Muscle of leg (tissue), 11 donors: Measurements from ENCODE around the gene SEMA4G. TPM values are rescaled to one million over a fixed set of nuclear protein-coding genes. Genes with fewer than 3 reads are reported as not detected.

Experiments used
- DNase-seq: peaks from one replicate; pipeline ENCODE4 v3.0.0; 2013
- H3K27ac ChIP-seq: one replicate; pipeline ENCODE4 v1.5.1; 2013; ENCODE audit warnings: mild to moderate bottlenecking, low read length, control low read depth
- H3K27me3 ChIP-seq: one replicate; pipeline ENCODE4 v1.6.1; 2013; ENCODE audit warnings: low read length; ENCODE audit not compliant: control insufficient read depth, insufficient read depth
- H3K36me3 ChIP-seq: one replicate; pipeline ENCODE4 v1.6.1; 2013; ENCODE audit warnings: low read length; ENCODE audit not compliant: control insufficient read depth, insufficient read depth
- H3K4me1 ChIP-seq: one replicate; pipeline ENCODE4 v1.6.1; 2013; ENCODE audit warnings: low read length; ENCODE audit not compliant: control insufficient read depth, insufficient read depth
- H3K4me3 ChIP-seq: one replicate; pipeline ENCODE4 v1.5.1; 2013; ENCODE audit warnings: low read length, control low read depth
- H3K9me3 ChIP-seq: replicated peaks from 2 replicates; pipeline ENCODE4 v1.6.1; 2013; ENCODE audit warnings: low read depth, low read length; ENCODE audit not compliant: control insufficient read depth
- WGBS: methylation state at CpG from one replicate; pipeline ENCODE4 v1.1.5; 2013; ENCODE audit warnings: missing lambda C conversion rate; ENCODE audit not compliant: insufficient coverage; 5-methylcytosine and 5-hydroxymethylcytosine counted together
- polyA plus RNA-seq, 8 donors: library from polyadenylated mRNA; unstranded; fragments of 120-200 nt; gene quantifications; one replicate each; pipeline versions ENCODE4 v1.2.1 to v1.2.3, GENCODE V29; 2013; ENCODE audit warnings: inconsistent platforms in 1 of 8, low replicate concordance in 1 of 8; ENCODE audit not compliant: insufficient read length in 8 of 8, insufficient read depth in 1 of 8
- total RNA-seq: library from RNA; stranded (reverse); fragments of 120-200 nt; gene quantifications from one replicate; pipeline ENCODE4 v1.2.4, GENCODE V29; 2013

SEMA4G gene
- total and polyA plus RNA-seq, 9 donors = 1.2 to 12.9 (median 6.9) TPM

DNA sequence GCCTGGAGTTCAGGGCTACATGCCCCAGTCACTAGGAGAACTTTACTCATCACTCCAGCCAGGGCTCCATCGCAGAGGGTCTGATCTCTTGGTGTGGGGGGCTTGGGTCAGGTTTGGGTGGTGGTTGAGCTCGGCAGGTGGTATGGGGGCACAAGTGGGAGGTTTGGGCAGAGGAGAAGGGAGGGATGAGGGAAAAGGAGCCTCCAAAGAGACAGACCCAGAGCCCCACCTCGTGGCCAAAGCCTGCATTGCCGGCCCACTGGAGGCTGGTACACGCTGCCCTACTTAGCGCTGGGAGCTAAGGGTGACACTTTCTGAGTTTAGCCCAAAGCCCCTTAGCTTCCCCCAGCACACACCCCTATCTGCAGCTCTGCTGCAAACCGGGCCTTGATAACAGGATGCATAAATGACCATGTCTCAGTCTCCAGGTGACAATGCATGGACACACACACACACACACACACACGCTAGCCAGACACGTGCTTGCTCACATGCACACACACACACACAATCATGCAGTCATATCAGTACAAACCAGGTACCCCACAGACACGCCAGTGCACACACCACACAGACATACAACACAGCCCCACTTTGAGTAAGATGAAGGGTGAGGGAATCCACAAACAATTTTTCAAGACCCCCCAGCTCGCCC is 45.1 kb downstream of the SEMA4G start:
- no peak overlapping the region for H3K27ac ChIP-seq
- WGBS = 0% methylated on average over 6 of the region's 11 CpGs
- peak; percentile 74 for DNase-seq

DNA sequence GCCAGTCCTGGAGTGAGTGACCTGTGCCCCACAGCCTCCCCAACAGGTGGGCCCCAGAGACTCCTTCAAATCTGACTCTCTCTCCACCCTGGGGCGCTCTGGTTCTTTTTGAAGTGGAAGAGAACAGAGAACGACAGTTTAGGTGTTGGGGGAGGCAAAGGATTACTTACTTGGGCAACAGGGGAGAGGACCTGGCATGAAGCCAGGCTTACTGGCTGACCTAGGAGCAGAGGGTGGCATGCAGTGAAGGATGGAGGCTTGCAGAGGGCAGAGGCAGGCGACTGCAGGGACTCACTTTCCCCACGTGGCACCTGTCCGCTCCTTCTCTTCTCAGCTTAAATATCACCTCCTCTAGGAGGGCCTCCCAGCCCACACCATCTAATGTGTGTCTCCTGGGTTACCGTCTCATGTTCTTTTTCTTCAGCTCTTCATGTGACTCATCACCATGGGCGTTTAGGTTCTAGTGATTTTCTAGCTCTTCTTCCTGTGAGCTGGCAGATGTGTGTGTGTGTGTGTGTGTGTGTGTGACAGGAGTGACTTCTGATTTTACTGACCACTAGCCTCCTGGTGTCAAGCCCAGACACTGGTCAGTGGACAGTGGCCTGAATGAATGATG is 45.8 kb downstream of the SEMA4G start:
- no peak for DNase-seq
- no peak overlapping the region for H3K4me3 ChIP-seq

More for the DNA sequence above, 45.1 kb downstream of the SEMA4G start:
- no peaks in the 10 kb centered on the region for H3K36me3 ChIP-seq
- peaks cover 27% of the 10 kb centered on the region for H3K27me3 ChIP-seq
- no peaks in the 10 kb centered on the region for H3K9me3 ChIP-seq
- H3K4me3 ChIP-seq = no peak overlapping the region
- peaks cover 41% of the 10 kb centered on the region for H3K4me1 ChIP-seq

DNA sequence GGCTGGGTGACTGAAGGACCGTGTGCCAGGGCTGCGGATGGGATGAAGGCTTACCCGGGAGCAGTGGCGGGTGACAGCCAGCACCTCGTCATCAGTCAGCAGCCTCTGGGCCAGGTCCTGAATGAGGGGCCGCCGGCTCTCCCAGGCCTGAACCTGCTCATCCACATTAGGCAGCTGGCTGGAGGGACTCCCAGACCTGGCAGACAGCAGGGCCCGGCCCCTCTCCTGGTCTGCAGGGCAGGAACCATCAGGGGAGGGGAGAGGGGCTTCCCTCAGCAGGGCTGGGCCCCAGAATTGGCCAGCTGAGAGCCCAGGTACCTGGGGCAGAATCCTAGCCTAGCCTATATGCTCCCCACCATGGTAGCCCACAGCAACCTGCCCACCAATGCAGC is 46.3 kb downstream of the SEMA4G start:
- Histone ChIP-seq H3K36me3 (no peaks in the 10 kb centered on the region), H3K4me1 (peaks cover 41% of the 10 kb centered on the region), H3K27me3 (peaks cover 28% of the 10 kb centered on the region), H3K27ac (no peak overlapping the region), H3K9me3 (no peaks in the 10 kb centered on the region), H3K4me3 (no peak overlapping the region)
- WGBS = 76% methylated on average over 8 of the region's 8 CpGs
- DNase-seq = no peak

More for the DNA sequence above, 45.8 kb downstream of the SEMA4G start:
- Histone ChIP-seq H3K27ac (no peak overlapping the region), H3K27me3 (peaks cover 28% of the 10 kb centered on the region), H3K4me1 (peaks cover 41% of the 10 kb centered on the region), H3K36me3 (no peaks in the 10 kb centered on the region), H3K9me3 (no peaks in the 10 kb centered on the region)
- no CpG with 5 or more reads among the region's 7 CpGs for WGBS

DNA sequence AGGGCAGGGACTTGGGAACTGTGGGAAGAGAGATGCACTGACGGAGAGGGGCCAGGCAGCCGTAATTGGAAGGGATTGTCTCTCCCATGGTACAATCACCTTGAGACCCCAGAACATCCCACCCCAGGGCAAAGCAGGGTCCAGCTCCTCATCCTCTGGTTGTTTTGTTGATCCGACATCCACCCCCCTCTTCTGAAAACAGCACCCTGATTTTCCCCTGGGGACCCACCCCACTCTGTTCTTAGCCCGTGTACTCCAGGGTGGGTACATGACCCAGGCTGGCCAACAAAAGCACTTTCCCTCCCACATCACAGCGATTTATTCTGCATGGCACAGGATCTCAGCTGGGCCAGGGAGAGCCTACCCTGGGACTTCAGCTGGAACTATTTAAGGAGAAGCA is 47.5 kb downstream of the SEMA4G start:
- peaks cover 39% of the 10 kb centered on the region for H3K4me1 ChIP-seq
- DNase-seq = no peak
- peaks cover 28% of the 10 kb centered on the region for H3K27me3 ChIP-seq
- no peaks in the 10 kb centered on the region for H3K36me3 ChIP-seq
- WGBS = 68% methylated on average over 2 of the region's 5 CpGs
- H3K27ac ChIP-seq = no peak overlapping the region
- H3K4me3 ChIP-seq = no peak overlapping the region
- H3K9me3 ChIP-seq = no peaks in the 10 kb centered on the region

DNA sequence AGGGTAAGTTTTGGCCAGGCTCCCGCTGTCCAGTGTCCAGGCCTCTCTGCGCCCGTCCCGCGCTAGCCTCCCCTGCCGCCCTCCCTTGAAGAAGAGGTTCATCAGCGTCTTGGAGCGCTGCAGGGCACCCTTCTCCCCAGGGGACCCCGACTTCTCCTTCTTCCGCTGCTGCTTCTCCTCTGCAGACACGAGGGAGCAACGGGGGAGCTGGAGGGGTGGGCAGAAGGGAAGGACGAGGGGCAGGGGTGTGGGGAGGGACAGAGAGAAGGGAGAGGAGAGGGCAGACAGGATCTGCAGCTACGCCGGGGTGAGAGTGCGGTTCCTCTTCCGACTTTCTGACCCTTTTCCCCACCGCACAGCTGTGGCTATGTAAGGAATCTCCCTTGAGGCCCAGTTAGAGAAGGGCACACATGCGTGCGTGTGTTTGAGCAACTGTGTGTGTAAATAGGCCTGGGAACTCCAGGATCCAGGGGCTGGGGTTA is 48.9 kb downstream of the SEMA4G start:
- H3K36me3 ChIP-seq = no peaks in the 10 kb centered on the region
- no peak for DNase-seq
- H3K27me3 ChIP-seq = peaks cover 28% of the 10 kb centered on the region
- H3K4me1 ChIP-seq = peaks cover 26% of the 10 kb centered on the region
- no peak overlapping the region for H3K4me3 ChIP-seq
- H3K27ac ChIP-seq = peak overlapping the region; percentile 15
- WGBS = 22% methylated on average over 7 of the region's 20 CpGs
- H3K9me3 ChIP-seq = no peaks in the 10 kb centered on the region

DNA sequence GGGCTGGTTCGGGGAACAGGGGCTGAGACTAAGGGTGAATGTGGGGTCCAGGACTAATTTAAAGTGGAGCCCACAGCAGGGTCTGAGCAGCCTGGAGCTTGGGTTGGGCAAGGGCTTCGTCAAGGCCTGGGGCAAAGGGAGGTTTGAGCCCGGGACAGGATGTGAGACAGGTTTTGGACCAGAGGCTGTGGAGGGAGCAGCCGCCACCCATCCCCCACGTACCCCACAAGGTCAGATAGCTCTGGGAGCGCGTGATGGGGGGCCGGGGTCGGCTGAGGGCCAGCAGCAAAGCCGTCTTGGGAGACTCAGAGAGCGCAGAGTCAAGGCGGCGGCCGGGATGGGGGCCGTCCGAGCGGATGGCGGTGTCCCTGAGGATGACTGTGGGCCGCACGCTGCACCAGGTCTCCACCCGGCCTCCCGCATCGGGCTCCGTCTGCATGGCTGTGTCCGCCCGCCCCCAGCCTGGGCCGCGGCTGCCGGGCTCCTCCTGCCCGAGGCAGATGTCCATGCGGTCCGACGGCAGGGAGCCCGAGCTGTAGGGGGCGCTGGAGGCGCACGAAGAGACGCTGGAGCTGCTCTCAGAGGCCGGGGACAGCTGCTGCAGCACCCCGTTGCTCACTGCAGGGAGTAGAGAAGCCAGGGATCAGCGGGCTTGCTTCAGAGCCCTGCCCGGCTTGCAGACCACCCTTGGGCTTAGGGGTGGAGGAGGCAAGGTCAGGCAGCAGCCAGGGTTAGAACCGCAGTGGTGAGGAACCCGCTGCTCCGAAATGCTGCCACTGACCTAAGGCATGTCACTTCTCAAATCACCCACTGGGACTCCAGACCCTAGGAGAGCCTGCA is 49.5 kb downstream of the SEMA4G start:
- Histone ChIP-seq H3K36me3 (no peaks in the 10 kb centered on the region), H3K4me3 (no peak overlapping the region), H3K27me3 (peaks cover 28% of the 10 kb centered on the region), H3K4me1 (peaks cover 21% of the 10 kb centered on the region), H3K9me3 (no peaks in the 10 kb centered on the region), H3K27ac (peak overlapping the region; percentile 15)
- peak; percentile 79 for DNase-seq
- 6% methylated on average over 41 of the region's 45 CpGs for WGBS

Other genes with a start within 250 kb of the SEMA4G start
- not detected for gene PAX2, start 223.9 kb upstream of the SEMA4G start, total RNA-seq
- gene PAX2, start 223.9 kb upstream of the SEMA4G start, polyA plus RNA-seq = under 1 TPM in 1 of 8 donors, not detected in 7; 0.05 TPM
- 113 TPM for gene SLF2, start 56.5 kb upstream of the SEMA4G start, total RNA-seq
- gene SLF2, start 56.5 kb upstream of the SEMA4G start, polyA plus RNA-seq = 100 to 1,000 TPM in 1 of 8 donors, 10 to 100 TPM in 7; 59.1 to 106 (median 81.3) TPM
- 61.0 TPM for gene MRPL43, start 18.0 kb downstream of the SEMA4G start, total RNA-seq
- 10 to 100 TPM; 63.4 to 94.4 (median 69.4) TPM for gene MRPL43, start 18.0 kb downstream of the SEMA4G start, polyA plus RNA-seq
- 5.9 TPM for gene TWNK, start 18.0 kb downstream of the SEMA4G start, total RNA-seq
- 10 to 100 TPM in 3 of 8 donors, 1 to 10 TPM in 5; 8.1 to 12.0 (median 9.6) TPM for gene TWNK, start 18.0 kb downstream of the SEMA4G start, polyA plus RNA-seq
- gene LZTS2, start 30.3 kb downstream of the SEMA4G start, total RNA-seq = 35.6 TPM
- 10 to 100 TPM; 55.0 to 72.0 (median 63.2) TPM for gene LZTS2, start 30.3 kb downstream of the SEMA4G start, polyA plus RNA-seq
- 1.2 TPM for gene PDZD7, start 61.6 kb downstream of the SEMA4G start, total RNA-seq
- 1 to 10 TPM in 5 of 8 donors, under 1 TPM in 3; 0.41 to 6.1 (median 1.4) TPM for gene PDZD7, start 61.6 kb downstream of the SEMA4G start, polyA plus RNA-seq
- 27.8 TPM for gene SFXN3, start 61.7 kb downstream of the SEMA4G start, total RNA-seq
- gene SFXN3, start 61.7 kb downstream of the SEMA4G start, polyA plus RNA-seq = 10 to 100 TPM; 18.8 to 37.2 (median 22.1) TPM
- gene KAZALD1, start 92.5 kb downstream of the SEMA4G start, total RNA-seq = 60.2 TPM
- gene KAZALD1, start 92.5 kb downstream of the SEMA4G start, polyA plus RNA-seq = 10 to 100 TPM; 22.3 to 63.9 (median 36.6) TPM
- not detected for gene TLX1, start 161.8 kb downstream of the SEMA4G start, total RNA-seq
- gene TLX1, start 161.8 kb downstream of the SEMA4G start, polyA plus RNA-seq = not detected